SIG-M5 treated with dmso at 0.1 percent for 504 hours (cell line): ENCODE results near the gene FAM228B.
"Not testable (repeated sequence)": the region's sequence is repeated elsewhere in the genome, so short reads cannot be mapped to it uniquely, and the experiment has no call there.

Experiments used
- DNase-seq: peaks from one replicate; lab custom pipeline; 2025; ENCODE audit not compliant: unreplicated experiment; lab: John Stamatoyannopoulos, UW

FAM228B gene

DNA sequence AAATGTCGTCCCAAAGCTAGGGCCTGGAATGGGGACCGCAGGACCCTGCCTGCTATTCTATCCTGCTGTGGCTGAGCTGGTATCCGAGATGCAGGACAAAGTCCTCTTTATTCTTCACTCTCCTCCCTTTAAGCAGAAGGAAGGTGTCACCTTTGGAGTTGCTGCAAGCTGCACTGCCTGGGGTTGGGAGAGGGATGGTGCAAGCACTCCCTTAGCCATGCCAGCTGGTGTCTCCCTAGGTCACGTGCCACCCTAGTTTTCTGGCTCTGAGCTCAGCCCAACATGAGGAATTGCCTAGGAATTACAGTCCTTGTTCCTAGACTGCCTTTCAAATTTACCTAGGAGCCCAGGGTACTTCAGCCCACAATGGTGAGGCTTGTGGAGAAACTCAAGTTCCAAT is 30.2 kb downstream of the FAM228B start:
- no peak for DNase-seq

DNA sequence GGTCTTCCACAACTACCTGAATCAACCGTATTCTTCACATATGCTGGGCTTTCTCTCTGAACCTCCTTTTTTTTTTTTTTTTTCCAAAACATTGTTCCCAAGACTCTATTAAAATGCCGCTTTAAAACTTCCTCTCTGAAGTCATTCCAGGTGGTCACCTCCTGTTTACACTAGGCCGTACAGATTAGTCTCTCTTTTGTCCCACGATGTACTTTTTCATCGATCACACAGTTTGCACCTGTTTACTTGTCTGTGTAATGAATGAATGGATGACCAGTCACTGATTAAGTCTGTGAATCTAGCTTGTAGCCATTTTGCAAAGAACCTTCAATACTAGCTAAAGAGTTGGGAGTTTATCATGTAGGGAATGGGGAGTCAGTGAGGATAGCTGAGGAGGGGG is 34.9 kb downstream of the FAM228B start:
- no peak for DNase-seq

DNA sequence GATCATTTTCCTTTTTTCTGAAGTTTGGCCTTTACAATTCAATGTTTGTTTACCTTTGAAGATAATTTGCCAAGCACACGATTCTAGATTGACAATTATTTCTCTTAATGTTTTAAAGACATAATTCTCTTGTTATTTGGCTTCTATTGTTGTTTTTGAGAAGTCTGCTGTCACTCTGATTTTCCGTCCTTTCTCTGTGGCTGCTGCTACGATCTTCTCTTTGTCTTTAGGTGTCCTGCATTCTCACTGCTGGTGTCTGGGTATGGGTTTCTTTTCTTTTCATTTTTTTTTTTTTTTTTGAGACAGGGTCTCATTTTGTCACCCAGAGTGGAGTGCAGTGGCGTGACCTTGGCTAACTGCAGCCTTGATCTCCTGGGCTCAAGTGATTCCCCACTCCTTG is 36.4 kb downstream of the FAM228B start:
- DNase-seq: no peak

DNA sequence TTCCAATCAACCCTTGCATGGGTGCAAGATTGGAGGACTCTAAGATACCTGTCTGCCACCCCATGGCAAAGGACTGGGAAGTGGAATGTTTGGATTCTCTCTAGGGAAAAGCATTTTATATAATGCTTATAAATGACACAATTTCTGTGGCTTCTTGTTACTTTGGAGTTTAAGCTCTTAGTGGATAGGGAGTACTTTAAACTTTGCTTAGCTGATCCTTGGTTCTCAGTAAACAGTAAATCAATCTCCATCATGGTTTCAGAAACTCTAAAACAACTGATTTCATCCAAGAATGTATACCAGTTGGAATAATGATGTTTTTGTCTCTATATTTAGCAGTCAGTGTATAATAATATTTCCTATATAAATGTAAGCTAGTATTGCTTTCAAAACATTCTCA is 37.5 kb downstream of the FAM228B start:
- no peak for DNase-seq

DNA sequence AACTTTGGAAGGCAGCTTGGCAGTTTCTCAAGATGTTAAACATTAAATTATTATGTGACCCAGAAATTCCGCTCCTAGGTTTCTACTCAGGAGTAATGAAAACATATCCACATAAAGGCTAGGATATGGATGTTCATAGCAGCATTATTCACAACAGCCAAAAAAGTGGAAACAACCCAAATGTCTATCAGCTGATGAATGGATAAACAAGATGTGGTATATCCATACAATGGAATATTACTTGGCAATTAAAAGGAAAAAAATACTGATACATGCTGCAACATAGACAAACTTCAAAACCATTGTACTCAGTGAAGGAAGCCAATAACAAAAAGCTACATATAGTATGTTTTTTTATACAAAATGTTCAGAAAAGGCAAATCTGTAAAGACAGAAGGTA is 39.2 kb downstream of the FAM228B start:
- no peak for DNase-seq

DNA sequence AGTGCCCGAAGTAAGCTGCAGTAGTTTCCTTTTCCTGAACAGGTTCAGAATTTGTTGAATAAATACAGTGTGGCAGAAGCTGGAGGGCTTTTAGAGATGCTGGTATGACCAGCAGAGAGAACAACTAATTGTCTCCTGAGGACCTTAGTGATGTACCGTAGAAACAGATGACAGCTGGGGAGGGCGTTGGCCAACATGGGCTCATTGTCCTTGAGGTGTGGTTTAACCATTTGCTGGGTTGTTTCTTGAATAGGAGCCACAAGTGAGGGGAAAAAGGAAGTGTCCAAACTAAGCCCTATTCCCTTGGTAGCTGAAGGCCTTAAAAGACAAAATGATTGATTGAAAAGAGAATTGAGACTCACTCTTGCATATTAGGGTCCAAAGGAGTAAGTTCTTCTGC is 39.9 kb downstream of the FAM228B start:
- peak; percentile 66 for DNase-seq

DNA sequence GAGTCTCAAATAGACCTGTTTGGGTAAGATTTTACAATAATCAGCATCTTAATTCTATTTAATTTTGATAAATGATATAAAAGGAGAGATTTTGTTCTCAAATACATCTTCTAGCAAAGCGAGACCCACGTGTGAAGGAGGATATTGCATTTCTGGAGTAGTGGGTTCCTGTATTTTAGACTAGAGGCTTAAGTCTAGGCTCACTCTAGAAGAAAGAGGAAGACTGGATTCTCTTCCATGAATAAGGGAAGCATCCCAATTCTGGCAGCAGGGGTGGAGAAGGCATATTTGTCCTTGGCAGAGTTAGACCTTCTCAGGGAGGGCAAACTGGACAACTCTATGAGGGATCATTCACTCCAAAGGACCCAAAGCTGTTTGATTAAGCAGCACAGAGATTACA is 40.3 kb downstream of the FAM228B start:
- DNase-seq: no peak

DNA sequence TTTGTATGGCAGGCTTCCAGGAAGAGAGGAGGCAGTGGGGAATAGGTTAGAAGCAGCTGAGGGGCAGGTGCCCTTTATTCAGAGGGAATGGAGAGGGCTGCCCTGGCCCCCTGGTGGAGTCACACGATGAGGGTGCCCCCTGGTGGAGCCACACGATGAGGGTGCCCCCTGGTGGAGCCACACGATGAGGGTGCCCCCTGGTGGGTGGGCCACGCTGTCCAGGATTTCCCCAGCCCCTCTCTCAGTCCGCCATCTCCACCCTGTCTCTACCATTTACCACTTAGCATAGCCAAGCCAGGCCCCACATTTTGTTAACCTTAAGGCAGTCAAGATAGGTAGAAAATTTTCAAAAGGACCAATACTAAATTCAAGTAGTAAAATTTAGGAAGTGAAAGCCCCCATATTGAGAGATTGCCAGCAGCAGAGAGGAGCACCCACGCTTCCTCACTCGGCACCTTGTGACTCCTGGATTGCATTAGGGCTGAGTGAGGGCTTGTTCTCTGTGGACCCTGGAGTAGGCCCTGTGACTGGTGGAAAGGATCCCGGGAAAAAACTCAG is 41.2 kb downstream of the FAM228B start:
- DNase-seq: peak; percentile 77

DNA sequence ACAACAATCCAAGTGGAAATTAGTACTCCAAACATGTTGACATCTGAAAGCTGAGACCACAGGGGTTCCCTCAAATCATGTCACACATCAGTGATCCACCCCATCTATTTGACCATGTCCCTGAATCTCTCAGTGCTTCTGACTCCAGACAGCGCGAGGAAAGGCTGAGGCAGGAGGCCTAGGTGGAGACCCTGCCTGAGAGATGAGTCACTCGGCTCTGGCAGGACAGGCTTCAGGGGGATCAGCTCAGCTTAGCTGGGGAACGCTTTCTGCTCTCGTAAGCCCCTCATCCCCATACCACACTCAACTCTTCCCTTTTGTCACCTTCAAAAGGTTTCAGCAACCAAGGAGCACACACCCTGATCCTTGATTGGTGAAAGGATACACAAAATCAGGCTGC is 45.8 kb downstream of the FAM228B start:
- no peak for DNase-seq

DNA sequence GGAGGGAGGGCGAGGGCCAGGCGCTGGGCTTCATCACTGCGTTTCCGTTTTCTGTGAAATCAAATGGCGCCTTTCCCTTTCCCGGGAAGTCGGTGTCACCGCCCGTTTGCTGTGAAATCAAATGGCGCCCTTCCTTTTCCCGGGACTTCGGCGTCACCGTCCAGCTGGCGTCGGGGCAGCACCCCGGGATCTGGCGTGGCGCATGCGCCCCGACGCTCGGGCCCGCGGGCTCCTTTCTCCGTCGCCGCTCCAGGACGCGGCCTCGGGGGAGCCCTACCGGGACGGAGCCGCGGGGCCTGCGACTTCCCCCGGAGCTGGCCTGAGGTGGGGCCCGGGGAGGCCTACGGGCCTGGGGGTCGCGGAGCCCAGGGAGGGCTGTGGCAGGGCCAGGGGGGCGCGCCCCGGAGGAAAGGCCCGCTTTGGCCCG is 51.6 kb downstream of the FAM228B start, which contains the start of gene FAM228A:
Gene FAM228A, plus strand, starts transcription at position 203 of the 427 bp plus-strand sequence. CDS start 428 bp downstream, outside the sequence.
- no peak for DNase-seq

DNA sequence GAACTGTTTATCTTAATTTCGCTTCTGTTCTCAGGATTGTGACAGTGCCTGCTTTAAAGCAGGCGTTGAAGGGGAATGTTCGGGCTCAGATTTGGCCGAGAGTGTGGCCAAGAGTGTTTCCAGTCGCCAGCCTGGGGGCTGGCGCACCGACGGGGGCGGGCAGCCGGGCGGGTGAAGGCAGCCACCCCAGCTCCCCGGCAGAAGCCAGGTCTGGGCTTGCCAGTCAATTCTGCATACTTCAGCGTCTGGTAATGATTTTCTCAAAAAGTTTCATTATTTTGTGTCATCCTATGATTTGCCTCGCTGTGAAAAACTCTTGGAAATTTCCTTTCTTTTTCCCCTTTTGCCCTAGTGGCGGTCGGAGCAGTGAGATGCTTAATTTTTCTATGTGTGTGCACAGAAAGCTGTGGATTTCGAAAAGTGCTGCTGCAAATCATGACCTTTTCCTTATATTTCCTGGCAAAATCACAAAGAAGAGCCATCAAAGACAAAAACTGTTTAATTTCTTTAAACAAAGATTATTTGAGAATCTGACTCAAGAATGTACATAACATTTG is 52.4 kb downstream of the FAM228B start:
- no peak for DNase-seq

DNA sequence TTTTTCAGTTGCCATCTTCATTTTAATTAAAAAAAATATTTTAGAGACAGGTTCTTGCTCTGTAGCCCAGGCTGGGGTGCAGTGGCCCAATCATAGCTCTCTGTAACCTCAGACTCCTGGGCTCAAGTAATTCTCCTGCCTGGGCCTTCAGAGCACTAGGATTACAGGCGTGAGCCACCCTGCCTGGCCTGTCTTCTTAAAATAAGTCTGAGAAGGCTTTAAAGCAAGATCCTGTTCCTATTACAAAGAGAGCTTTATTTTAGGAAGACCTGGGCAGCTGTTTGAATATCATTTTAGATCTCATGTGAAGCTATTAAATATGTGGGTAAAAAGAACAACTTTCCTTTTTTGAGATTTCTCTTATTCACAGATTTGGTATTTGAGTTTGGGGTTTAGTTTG is 53.1 kb downstream of the FAM228B start:
- DNase-seq: no peak

DNA sequence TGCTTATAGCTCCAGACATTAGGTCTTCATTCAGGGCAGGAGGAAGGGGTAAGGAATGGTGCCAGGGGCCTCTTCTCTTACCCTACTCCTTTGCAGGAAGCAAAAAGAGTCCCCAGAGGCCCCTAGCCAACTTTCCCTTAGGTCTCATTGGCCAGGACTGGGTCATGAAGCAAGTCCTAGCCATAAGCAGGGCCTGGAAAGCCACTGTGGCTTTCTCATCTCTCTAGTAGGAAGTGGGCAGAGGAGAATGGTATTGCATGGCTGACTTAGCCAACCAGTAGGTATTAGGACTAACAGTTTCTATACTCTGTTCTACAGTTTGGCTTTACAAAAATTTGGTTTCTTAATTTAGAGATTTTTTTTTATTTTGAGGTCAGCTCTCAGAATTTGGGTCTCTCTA is 56.4 kb downstream of the FAM228B start:
- DNase-seq: peak; percentile 12

DNA sequence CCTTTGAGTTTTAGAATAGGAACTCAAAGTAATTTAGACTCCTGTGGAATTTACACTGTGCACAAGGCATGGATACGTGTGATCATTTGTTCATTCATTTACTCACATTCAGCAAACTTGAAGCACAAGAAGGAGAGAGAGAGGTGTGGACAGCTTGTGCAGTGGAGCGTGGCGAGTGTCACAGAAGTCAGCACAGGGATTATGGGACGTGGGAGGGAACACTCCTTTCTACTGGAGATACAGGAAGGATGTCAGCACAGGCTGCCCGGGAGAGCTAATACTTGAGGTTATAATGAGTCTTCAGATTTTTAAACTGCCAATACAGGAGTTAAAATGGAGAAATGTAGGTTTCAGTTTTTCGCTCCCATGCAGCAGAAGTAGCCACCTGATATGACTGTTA is 58.6 kb downstream of the FAM228B start:
- no peak for DNase-seq

DNA sequence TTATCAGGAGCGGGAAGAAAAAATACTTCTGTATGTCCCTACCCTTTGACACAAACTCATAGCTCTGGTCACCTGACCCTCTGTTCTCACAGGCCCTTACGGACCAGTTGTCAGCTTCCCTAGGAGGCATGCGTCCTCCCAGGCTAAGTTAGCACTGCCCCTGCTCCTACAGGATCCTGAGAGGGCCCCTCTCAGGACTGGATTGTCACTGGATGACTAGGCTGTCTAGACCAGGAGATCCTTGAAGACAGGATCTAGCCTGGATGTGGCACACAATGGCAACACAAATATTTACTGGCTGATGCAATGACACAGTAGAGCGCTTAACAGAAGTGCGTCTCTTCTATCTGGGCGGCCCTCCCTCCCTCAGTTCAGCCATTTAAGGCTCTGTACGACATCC is 59.2 kb downstream of the FAM228B start:
- DNase-seq: no peak

DNA sequence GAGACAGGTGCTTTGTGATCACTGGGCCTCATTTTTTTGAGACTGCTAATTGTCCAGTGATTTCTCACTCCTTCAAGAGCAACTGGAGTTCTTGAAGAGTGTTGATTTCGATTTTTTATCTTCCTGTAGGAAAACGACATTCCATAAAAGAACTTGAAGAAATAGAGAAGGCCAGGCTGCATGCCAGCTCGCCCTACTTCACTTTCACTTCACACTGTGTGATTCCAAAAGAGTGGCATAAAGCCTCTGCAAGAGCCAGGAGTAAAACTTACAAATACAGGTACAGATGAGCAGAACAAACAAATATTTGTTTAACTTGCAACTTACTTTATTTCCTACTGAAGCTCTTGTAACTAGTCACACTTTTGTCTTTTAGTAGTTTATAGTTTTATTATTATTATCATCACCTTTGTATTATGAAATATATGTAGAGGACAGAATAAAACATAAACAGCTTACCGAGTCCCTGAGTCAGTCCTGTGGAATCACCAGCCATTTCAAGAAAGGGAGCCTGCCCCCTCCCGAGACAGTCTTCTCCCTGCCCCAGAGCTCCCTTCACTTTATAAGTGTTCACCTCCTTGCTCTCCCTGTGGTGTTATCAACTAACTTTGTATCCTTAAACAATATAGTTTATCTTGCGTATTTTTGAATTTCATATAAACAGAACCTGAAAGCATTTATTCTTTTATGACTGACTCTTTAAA is 60.2 kb downstream of the FAM228B start:
- no peak for DNase-seq

DNA sequence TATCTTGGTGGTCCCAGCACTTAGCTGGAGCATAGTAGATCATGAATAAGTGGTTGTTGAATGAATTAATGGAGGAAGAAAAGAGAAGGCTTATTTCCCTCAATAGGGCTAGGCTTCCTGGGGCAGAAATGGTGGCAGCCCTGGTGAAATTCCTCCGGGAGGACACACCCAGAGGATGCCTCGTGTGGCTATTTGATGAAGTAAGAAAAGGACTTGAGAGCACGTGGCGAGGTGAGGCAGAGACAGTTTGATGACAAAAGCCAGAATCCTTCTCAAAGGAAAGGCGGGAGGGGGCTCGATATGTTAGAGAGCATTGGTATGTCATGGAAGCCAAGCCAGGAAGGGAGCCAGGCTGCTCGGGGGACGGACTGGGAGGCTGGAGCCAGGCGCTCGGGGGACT is 66.3 kb downstream of the FAM228B start:
- DNase-seq: no peak

DNA sequence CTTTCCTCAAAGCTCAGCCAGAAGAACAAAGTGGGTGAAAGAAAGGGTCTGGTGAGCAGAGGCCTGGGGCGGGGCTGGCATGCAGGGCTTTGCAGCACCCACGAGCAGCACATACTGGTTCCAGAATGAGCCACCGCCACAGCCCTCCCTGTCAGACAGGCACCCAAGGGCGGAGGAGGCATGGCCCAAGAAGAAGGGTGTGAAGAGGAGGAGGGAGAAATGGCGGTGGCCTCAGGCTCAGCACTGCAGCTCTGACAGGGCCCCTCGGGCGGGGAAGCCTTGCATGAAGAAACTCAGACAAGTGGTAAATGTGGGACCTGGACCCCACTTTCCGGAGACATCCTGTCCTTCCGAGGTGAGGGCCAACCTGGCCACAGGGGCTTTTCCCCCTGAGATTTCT is 67.2 kb downstream of the FAM228B start:
- no peak for DNase-seq

DNA sequence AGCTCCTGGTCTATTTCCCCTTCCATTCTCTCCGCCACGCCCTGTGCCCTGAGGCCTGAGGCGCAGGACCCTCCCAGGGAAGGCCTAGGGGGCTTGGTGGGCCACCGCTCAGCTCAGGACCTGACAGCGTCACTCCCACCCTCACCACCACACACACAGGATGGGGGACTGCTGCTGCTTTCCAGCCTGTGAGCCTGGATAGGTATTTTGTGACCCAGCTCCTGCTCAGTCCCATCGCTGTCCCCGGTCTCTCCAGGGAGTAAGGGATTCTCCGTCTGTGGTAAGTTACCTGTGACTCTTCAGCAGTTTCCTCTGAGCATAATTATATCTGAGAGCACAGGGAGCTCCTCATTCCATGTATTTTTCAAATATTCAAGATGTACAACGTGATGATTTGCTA is 67.9 kb downstream of the FAM228B start:
- DNase-seq: no peak

DNA sequence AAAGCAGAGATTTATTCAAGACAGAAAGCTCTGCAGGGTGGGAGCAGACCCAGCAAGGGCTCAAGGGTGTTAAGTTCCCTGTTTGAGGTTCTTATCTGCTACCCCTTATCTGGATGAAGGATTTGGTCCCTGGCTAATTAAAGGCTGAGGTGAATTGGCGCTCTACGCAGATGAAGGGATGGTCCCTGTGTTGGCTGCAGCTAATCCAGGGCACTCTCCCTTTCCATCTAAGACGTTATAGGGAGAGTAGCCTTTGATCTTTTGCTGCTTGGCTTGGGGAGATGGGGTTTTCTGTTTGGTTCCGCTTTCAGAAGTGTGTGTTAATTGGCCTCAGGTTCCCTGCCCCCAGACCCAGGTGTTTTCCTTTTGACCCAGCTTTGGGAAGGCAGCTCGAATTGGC is 68.6 kb downstream of the FAM228B start:
- DNase-seq: no peak

DNA sequence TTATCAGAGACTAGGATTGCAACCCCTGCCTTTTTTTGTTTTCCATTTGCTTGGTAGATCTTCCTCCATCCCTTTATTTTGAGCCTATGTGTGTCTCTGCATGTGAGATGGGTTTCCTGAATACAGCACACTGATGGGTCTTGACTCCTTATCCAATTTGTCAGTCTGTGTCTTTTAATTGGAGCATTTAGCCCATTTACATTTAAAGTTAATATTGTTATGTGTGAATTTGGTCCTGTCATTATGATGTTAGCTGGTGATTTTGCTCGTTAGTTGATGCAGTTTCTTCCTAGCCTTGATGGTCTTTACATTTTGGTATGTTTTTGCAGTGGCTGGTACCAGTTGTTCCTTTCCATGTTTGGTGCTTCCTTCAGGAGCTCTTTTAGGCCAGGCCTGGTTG is 73.9 kb downstream of the FAM228B start:
- not testable (repeated sequence) for DNase-seq

DNA sequence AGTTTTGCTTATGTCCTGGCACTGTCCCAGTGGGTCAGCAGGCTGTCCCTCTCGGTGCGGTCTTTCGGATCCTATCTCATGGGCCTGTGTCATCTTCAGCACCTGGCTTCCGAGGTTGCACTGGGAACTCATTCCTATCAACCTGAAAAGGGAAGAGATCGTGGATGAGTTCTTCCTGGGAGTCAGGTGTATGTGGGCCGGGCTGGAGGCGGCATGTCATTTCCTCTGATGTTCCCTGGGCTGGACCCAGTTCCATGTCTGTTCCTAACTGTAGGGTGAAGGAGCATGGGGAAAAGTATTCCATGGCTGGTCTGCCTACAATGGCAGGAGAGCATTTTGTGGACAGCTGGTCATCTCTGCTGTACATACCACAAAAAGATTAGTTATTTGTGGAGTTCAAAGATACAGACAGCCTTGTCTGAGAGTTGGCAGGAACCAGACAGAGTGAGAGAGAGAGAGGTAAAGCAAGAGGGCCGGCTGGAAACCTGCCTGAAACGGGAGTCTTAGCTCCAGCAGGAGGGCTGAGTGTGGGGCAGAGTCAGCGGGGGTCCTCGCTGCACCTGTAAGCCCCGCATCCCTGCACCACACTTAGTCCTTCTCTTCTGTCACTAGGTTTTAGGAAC is 76.8 kb downstream of the FAM228B start:
- no peak for DNase-seq
